Colonic mucosa (tissue), 4 donors: ENCODE results near the gene LRP1B. TPM values are rescaled to one million over a fixed set of nuclear protein-coding genes. Genes with fewer than 3 reads are reported as not detected.

Experiments
- DNase-seq: peaks from one replicate; pipeline ENCODE4 v3.0.0-alpha.2; 2020
- H3K27ac ChIP-seq: fragments of 200-600 bp; one replicate; pipeline ENCODE4 v1.8.0; 2021
- H3K27me3 ChIP-seq: fragments of 200-600 bp; one replicate; pipeline ENCODE4 v1.8.0; 2021
- H3K36me3 ChIP-seq: fragments of 200-600 bp; one replicate; pipeline ENCODE4 v1.8.0; 2021
- H3K4me1 ChIP-seq: fragments of 200-600 bp; one replicate; pipeline ENCODE4 v1.8.0; 2021; ENCODE audit warnings: mild to moderate bottlenecking
- H3K4me3 ChIP-seq: fragments of 200-600 bp; one replicate; pipeline ENCODE4 v1.8.0; 2021
- H3K9ac ChIP-seq, 2 donors: one replicate each; pipeline ENCODE4 v1.7.0; 2013; ENCODE audit warnings: control low read depth in 2 of 2, low read depth in 2 of 2, low read length in 2 of 2
- H3K9me3 ChIP-seq: fragments of 200-600 bp; one replicate; pipeline ENCODE4 v1.8.0; 2021
- intact Hi-C: fragments of 100-400 bp; cut with DNase I; formaldehyde crosslinking; loops from one replicate; pipeline ENCODE4 v1.14.1; 2022
- total RNA-seq, 2 donors: library from RNA; stranded (reverse); fragmentation: NEBNext Ultra II Directional in 1 of 2; extraction: Animal tissue kit (Norgen Biotek cat#: 25700) in 1 of 2; gene quantifications; one replicate each; pipeline ENCODE4 v1.2.1, GENCODE V29; 2021
- TF ChIP-seq, protein P1 (sequence below): fragments of 200-600 bp; IDR thresholded peaks from one replicate; pipeline ENCODE4 v1.8.0; 2022; ENCODE audit warnings: antibody characterized with exemption, mild to moderate bottlenecking
- donor health status: healthy.
- donor health status: DM: no; HTN: no; CAD: no.
- donor health status: DM: no; HTN: no; CAD: no.

The LRP1B gene
- total RNA-seq, 2 donors from 2014 or later = 0.10 to 0.19 TPM

DNA sequence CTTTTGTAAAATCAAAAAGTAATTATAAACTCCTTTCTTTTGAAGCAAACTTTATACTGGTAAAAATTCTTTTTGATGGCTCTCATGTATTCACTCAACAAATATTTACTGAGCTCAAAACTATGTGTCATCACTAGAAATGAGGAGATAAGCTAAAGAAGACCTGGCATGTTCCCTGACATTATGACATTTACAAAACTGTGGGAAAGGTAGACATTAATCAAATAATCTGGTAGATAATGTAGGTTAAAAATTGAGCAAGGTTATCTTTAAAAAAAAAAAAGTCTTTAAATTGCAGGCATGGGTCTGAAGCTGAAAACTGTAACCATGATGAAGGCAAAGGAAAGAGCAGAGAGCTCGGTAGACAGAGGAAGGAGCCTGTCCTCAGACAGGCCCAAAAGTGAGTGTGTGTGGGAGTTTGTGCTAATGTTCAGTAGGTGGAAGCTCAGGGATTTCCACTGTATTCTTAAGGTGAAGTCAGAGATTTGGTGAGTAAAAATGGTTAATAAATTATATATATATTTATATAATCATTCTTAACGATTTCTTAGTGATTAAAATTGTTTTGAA lies 612.9 kb downstream of the LRP1B start:
- no peaks in the 10 kb centered on the region for H3K36me3 ChIP-seq
- H3K4me3 ChIP-seq = no peak overlapping the region
- no peaks in the 10 kb centered on the region for H3K9me3 ChIP-seq
- no peaks in the 10 kb centered on the region for H3K27me3 ChIP-seq
- H3K4me1 ChIP-seq = no peaks in the 10 kb centered on the region
- DNase-seq = no peak
- no peak overlapping the region for H3K27ac ChIP-seq
- intact Hi-C loops = no loop called here
- TF ChIP-seq, protein P1, sequence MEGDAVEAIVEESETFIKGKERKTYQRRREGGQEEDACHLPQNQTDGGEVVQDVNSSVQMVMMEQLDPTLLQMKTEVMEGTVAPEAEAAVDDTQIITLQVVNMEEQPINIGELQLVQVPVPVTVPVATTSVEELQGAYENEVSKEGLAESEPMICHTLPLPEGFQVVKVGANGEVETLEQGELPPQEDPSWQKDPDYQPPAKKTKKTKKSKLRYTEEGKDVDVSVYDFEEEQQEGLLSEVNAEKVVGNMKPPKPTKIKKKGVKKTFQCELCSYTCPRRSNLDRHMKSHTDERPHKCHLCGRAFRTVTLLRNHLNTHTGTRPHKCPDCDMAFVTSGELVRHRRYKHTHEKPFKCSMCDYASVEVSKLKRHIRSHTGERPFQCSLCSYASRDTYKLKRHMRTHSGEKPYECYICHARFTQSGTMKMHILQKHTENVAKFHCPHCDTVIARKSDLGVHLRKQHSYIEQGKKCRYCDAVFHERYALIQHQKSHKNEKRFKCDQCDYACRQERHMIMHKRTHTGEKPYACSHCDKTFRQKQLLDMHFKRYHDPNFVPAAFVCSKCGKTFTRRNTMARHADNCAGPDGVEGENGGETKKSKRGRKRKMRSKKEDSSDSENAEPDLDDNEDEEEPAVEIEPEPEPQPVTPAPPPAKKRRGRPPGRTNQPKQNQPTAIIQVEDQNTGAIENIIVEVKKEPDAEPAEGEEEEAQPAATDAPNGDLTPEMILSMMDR = no peak
- no peak overlapping the region for H3K9ac ChIP-seq

DNA sequence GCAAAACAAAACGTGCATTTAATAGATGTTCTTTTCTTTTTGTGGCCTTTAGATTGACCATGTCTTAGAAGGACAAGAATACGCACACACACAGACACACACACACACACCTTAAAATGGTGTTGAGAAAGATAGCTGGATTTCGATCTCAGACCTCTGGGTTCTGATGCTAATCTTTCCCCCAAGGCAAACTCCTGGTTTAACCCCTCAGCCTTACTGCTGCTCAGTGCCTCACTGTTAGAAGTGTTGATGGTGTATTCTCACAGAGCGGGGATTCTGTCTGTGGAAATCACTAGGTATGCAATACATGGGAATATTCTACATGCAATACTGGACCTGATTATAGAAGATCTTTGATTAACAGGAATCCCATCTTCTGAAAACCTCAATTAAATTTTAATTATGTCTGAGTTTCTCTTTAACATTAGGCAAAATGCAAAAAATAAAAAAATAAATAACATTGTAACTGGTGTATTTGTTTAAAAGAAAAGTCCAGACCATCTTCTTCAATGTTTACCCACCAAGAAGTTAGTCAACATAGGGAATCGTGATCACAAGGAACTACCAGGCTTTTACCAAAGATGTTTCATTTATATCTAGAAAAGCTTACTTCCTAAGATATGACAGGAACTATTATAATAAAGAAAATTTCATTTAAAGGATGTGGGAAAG lies 613.5 kb downstream of the LRP1B start:
- Histone ChIP-seq H3K9me3 (no peaks in the 10 kb centered on the region), H3K4me1 (no peaks in the 10 kb centered on the region), H3K27ac (no peak overlapping the region), H3K4me3 (no peak overlapping the region), H3K36me3 (no peaks in the 10 kb centered on the region), H3K27me3 (no peaks in the 10 kb centered on the region), H3K9ac (no peak overlapping the region)
- intact Hi-C loops = no loop called here
- TF ChIP-seq, protein P1 = no peak
- no peak for DNase-seq

DNA sequence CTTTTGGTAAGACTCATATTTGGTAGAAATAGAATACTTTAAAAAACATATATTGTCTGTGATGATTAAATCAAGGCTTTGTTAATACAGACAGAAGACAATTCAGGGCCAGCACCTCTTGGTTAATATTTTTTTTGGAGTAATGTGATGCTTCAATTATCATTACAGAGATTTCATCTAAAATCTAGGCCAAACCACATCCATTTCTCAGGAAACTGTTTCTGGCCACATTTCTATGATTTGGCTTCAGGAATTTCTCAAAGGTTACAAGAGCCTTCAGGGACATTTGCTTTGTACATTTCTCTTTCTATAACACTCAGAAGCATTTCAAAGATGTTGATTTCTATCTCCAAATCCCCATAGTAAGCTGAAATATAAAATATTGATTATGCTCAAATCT lies 614.9 kb downstream of the LRP1B start:
- intact Hi-C loops = no loop called here
- Histone ChIP-seq H3K4me1 (no peaks in the 10 kb centered on the region), H3K9me3 (no peaks in the 10 kb centered on the region), H3K27me3 (no peaks in the 10 kb centered on the region), H3K4me3 (no peak overlapping the region), H3K27ac (no peak overlapping the region), H3K9ac (no peak overlapping the region), H3K36me3 (no peaks in the 10 kb centered on the region)
- TF ChIP-seq, protein P1 = no peak
- DNase-seq = no peak

DNA sequence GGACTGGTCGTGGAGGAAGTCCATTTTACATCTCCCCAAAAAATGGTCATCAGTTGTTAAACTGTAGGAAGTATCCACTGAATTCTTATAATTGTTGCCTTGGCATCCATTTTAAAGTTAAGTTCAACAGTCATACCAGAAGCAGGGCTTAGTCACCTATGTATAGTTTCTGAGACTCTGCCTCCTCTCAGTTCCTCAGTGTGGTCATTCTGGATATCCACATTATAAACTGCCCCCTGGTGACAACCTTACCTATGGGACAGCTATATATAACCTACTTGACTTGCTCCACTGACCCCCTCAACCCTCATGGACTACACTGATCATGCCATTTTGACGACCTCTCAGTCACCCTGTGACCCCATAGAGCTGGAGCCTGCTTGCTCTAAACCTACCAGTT lies 617.0 kb downstream of the LRP1B start:
- Histone ChIP-seq H3K9ac (no peak overlapping the region), H3K27me3 (no peaks in the 10 kb centered on the region), H3K27ac (no peak overlapping the region), H3K4me1 (no peaks in the 10 kb centered on the region), H3K9me3 (no peaks in the 10 kb centered on the region), H3K36me3 (no peaks in the 10 kb centered on the region), H3K4me3 (no peak overlapping the region)
- intact Hi-C loops = no loop called here
- TF ChIP-seq, protein P1 = no peak
- DNase-seq = no peak

DNA sequence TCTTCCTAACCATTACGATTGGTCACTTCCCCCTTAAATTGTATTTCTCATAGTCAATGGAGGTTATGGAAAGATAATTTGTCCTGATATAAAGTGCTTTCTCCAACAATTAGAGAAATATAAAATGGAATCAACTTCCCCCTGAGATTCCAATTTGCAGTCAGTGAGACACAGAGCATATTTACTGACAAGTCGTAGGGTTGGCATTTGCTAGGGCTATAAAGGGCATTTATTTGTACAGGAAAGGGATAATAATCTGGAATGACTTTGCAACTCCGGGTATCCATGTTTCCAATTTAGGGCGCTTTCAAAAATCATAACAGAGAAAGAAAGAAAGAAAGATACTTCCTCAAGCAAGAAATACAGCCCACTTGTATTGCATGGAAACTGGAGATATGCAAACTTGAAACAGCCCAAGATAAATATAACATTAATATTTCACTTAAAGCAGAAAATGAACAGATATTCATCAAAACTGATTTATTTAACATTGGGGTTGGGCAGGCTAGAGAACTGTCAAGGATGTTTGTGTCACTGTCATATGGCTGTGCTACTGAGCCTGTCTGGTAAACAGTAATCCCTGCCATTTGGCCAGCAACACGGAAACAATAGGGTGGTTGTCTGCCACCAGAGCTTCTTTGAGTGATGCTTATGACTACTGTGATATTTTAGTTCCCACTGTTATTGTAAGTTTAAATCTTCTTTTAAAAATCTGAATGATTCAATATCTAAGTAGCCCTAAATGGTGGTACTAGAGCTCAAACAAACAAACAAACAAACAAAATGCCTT lies 621.8 kb downstream of the LRP1B start:
- DNase-seq = no peak
- H3K4me3 ChIP-seq = no peak overlapping the region
- H3K27ac ChIP-seq = no peak overlapping the region
- TF ChIP-seq, protein P1 = no peak
- no peaks in the 10 kb centered on the region for H3K9me3 ChIP-seq
- H3K27me3 ChIP-seq = no peaks in the 10 kb centered on the region
- H3K9ac ChIP-seq = no peak overlapping the region
- intact Hi-C loops = no loop called here
- no peaks in the 10 kb centered on the region for H3K36me3 ChIP-seq
- no peaks in the 10 kb centered on the region for H3K4me1 ChIP-seq
